ENCODE results near the gene LRRN4CL. TPM values are rescaled to one million over a fixed set of nuclear protein-coding genes. Genes with fewer than 3 reads are reported as not detected.

LRRN4CL gene
- total and polyA plus RNA-seq, 9 of the 15 experiments (the other 6 are each of a cell fraction or from before 2014, with no cell fraction given) = 0.03 to 0.11 (median 0.05) TPM; not detected in 4

DNA sequence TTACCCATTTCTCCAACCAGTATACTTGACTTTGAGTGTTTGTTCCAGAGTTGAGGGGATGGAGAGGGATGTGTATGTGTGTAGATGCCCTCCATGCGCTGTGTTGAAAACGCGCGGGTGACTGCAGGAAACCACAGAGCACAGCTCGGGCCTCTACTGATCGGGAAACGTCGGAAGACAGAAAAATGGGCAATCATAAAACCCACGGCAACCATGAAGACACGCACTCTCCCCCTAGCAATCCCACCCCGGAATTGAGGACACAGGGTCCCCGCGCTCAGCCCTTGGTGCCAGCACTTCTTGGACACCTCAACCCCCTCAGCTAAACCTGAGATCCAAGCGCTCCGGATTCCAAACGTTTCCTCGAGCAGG lies 18.1 kb downstream of the LRRN4CL start (continued):
- TF ChIP-seq, protein P1, sequence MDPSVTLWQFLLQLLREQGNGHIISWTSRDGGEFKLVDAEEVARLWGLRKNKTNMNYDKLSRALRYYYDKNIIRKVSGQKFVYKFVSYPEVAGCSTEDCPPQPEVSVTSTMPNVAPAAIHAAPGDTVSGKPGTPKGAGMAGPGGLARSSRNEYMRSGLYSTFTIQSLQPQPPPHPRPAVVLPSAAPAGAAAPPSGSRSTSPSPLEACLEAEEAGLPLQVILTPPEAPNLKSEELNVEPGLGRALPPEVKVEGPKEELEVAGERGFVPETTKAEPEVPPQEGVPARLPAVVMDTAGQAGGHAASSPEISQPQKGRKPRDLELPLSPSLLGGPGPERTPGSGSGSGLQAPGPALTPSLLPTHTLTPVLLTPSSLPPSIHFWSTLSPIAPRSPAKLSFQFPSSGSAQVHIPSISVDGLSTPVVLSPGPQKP (CRISPR knock-in tag; IDR thresholded peaks at IDR 0.05) = no peak
- TF ChIP-seq, protein P2, sequence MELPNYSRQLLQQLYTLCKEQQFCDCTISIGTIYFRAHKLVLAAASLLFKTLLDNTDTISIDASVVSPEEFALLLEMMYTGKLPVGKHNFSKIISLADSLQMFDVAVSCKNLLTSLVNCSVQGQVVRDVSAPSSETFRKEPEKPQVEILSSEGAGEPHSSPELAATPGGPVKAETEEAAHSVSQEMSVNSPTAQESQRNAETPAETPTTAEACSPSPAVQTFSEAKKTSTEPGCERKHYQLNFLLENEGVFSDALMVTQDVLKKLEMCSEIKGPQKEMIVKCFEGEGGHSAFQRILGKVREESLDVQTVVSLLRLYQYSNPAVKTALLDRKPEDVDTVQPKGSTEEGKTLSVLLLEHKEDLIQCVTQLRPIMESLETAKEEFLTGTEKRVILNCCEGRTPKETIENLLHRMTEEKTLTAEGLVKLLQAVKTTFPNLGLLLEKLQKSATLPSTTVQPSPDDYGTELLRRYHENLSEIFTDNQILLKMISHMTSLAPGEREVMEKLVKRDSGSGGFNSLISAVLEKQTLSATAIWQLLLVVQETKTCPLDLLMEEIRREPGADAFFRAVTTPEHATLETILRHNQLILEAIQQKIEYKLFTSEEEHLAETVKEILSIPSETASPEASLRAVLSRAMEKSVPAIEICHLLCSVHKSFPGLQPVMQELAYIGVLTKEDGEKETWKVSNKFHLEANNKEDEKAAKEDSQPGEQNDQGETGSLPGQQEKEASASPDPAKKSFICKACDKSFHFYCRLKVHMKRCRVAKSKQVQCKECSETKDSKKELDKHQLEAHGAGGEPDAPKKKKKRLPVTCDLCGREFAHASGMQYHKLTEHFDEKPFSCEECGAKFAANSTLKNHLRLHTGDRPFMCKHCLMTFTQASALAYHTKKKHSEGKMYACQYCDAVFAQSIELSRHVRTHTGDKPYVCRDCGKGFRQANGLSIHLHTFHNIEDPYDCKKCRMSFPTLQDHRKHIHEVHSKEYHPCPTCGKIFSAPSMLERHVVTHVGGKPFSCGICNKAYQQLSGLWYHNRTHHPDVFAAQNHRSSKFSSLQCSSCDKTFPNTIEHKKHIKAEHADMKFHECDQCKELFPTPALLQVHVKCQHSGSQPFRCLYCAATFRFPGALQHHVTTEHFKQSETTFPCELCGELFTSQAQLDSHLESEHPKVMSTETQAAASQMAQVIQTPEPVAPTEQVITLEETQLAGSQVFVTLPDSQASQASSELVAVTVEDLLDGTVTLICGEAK (IDR thresholded peaks at IDR 0.05) = no peak
- TF ChIP-seq, protein P2 (CRISPR knock-in tag; IDR thresholded peaks at IDR 0.05) = no peak
- no peak for TF ChIP-seq ZNF589 (CRISPR knock-in tag; IDR thresholded peaks at IDR 0.05; ENCODE audit: low read depth)
- TF ChIP-seq, protein P3, sequence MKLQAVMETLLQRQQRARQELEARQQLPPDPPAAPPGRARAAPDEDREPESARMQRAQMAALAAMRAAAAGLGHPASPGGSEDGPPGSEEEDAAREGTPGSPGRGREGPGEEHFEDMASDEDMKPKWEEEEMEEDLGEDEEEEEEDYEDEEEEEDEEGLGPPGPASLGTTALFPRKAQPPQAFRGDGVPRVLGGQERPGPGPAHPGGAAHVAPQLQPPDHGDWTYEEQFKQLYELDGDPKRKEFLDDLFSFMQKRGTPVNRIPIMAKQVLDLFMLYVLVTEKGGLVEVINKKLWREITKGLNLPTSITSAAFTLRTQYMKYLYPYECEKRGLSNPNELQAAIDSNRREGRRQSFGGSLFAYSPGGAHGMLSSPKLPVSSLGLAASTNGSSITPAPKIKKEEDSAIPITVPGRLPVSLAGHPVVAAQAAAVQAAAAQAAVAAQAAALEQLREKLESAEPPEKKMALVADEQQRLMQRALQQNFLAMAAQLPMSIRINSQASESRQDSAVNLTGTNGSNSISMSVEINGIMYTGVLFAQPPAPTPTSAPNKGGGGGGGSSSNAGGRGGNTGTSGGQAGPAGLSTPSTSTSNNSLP (IDR thresholded peaks at IDR 0.05; ENCODE audit: borderline replicate concordance, low read depth, low read length) = no peak
- TF ChIP-seq FOXJ3 (CRISPR knock-in tag; IDR thresholded peaks at IDR 0.05) = no peak
- no peak; the same call in 1 of the 2 replicates for TF ChIP-seq MBD2 (IDR thresholded peaks at IDR 0.05; ENCODE audit: borderline replicate concordance, low read depth)
- no peak for TF ChIP-seq NELFE (IDR thresholded peaks at IDR 0.05; ENCODE audit: insufficient read depth, insufficient read length)
- TF ChIP-seq, protein P4, sequence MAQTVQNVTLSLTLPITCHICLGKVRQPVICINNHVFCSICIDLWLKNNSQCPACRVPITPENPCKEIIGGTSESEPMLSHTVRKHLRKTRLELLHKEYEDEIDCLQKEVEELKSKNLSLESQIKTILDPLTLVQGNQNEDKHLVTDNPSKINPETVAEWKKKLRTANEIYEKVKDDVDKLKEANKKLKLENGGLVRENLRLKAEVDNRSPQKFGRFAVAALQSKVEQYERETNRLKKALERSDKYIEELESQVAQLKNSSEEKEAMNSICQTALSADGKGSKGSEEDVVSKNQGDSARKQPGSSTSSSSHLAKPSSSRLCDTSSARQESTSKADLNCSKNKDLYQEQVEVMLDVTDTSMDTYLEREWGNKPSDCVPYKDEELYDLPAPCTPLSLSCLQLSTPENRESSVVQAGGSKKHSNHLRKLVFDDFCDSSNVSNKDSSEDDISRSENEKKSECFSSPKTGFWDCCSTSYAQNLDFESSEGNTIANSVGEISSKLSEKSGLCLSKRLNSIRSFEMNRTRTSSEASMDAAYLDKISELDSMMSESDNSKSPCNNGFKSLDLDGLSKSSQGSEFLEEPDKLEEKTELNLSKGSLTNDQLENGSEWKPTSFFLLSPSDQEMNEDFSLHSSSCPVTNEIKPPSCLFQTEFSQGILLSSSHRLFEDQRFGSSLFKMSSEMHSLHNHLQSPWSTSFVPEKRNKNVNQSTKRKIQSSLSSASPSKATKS (CRISPR knock-in tag; IDR thresholded peaks at IDR 0.05) = 0 out of 2 replicates have a peak, but pooled peaks have one; percentile 62
- TF ChIP-seq, protein P5, sequence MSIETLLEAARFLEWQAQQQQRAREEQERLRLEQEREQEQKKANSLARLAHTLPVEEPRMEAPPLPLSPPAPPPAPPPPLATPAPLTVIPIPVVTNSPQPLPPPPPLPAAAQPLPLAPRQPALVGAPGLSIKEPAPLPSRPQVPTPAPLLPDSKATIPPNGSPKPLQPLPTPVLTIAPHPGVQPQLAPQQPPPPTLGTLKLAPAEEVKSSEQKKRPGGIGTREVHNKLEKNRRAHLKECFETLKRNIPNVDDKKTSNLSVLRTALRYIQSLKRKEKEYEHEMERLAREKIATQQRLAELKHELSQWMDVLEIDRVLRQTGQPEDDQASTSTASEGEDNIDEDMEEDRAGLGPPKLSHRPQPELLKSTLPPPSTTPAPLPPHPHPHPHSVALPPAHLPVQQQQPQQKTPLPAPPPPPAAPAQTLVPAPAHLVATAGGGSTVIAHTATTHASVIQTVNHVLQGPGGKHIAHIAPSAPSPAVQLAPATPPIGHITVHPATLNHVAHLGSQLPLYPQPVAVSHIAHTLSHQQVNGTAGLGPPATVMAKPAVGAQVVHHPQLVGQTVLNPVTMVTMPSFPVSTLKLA (conservative IDR thresholded peaks at IDR 0.05) = peak; percentile 49 to 77; a peak in 2 of 4 replicates
- TF ChIP-seq ZNF324 (CRISPR knock-in tag; IDR thresholded peaks at IDR 0.05) = no peak
- no peak for TF ChIP-seq HNRNPH1 (optimal IDR thresholded peaks at IDR 0.05; ENCODE audit: low read depth, low read length)

Data from K562 (cell line).